Small intestine (tissue), 7 donors: ENCODE results near the gene HEPHL1. TPM values are rescaled to one million over a fixed set of nuclear protein-coding genes. Genes with fewer than 3 reads are reported as not detected.
"Not testable (repeated sequence)": the region's sequence is repeated elsewhere in the genome, so short reads cannot be mapped to it uniquely, and the experiment has no call there.

Source experiments
- DNase-seq, 2 donors: peaks; one replicate each; pipeline versions ENCODE4 v3.0.0 to v3.0.0-alpha.2; 2013
- FAIRE-seq: peaks from 2 replicates; lab custom pipeline; 2012; peaks lifted over from hg19 to GRCh38; lab: Jason Lieb, UNC
- H3K27ac ChIP-seq, 3 donors: one replicate each; pipeline ENCODE4 v1.5.1; 2013; ENCODE audit warnings: low read length in 2 of 3, mild to moderate bottlenecking in 2 of 3, control low read depth in 1 of 3, inconsistent platforms in 1 of 3, low read depth in 1 of 3, moderate library complexity in 1 of 3
- H3K27me3 ChIP-seq, 3 donors: one replicate each; pipeline ENCODE4 v1.6.1; 2013; ENCODE audit warnings: low read length in 3 of 3, inconsistent platforms in 1 of 3; ENCODE audit not compliant: control insufficient read depth in 3 of 3, insufficient read depth in 3 of 3
- H3K36me3 ChIP-seq, 3 donors: one replicate each; pipeline ENCODE4 v1.6.1; 2013; ENCODE audit warnings: low read length in 3 of 3, inconsistent platforms in 1 of 3, low read depth in 1 of 3, mild to moderate bottlenecking in 1 of 3, moderate library complexity in 1 of 3; ENCODE audit not compliant: control insufficient read depth in 3 of 3, insufficient read depth in 2 of 3
- H3K4me1 ChIP-seq, 3 donors: one replicate each; pipeline ENCODE4 v1.6.1; 2013; ENCODE audit warnings: low read length in 2 of 3, inconsistent platforms in 1 of 3, low read depth in 1 of 3, mild to moderate bottlenecking in 1 of 3, moderate library complexity in 1 of 3; ENCODE audit not compliant: control insufficient read depth in 3 of 3, insufficient read depth in 2 of 3
- H3K4me3 ChIP-seq, 3 donors: one replicate each; pipeline ENCODE4 v1.5.1; 2013; ENCODE audit warnings: low read length in 3 of 3, control low read depth in 1 of 3, inconsistent platforms in 1 of 3, low read depth in 1 of 3, mild to moderate bottlenecking in 1 of 3, moderate library complexity in 1 of 3
- H3K9me3 ChIP-seq, 2 donors: one replicate each; pipeline ENCODE4 v1.6.1; 2013; ENCODE audit warnings: low read depth in 1 of 2, low read length in 1 of 2; ENCODE audit not compliant: control insufficient read depth in 2 of 2, insufficient read depth in 1 of 2
- WGBS, 3 donors: extraction: QIAGEN DNeasy Blood & Tissue Kit; methylation state at CpG; one replicate each; pipeline ENCODE4 v1.1.7; 2013; 5-methylcytosine and 5-hydroxymethylcytosine counted together
- polyA plus RNA-seq, 4 donors: library from polyadenylated mRNA; stranded (reverse) in 3 of 4; unstranded in 1 of 4; fragments of 200-250 nt in 3 of 4; fragments of 120-200 nt in 1 of 4; gene quantifications; one replicate each; pipeline versions ENCODE4 v1.2.1 to v1.2.3, GENCODE V29; 2013
- donor health status: healthy with polysubstance abuse.
- donor health status: control.
- donor health status: control.
- donor health status: Bipolar disorder and iron deficiency.
- donor health status: healthy.

Gene HEPHL1
- polyA plus RNA-seq, 4 donors = 0.74 TPM; not detected in 3

DNA sequence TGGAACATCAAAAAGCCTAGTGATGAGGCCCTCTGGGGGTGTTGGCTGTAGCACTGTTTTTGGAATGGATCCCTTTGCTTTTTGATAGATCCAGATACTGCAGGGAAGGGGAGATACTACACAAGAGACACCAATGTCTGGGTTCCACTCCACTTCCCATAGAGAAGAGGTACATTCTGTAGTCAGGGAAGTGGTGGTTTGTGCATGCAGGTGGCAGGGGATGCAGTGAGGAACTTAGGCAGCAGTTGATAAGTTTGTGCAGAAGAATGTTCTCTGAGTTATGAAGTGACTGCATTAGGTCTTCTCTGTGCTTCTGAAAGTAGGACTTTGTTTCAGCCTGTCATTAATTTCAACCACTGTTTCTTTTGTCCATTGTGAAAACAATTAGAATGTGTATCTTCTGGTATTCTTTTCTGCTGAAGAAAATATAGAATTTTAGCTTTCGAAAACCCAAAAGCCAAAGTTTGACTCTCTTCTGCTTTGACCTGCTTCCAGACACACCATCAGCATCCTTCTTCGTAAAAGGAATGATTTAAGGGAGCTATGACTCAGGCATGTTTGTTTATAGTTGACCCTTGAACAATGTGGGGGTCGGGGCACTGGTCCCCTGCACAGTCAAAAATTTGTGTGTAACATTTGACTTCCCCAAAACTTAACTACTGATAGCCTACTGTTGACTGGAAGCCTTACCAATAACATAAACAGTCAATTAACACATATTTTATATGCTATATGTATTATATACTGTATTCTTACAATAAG lies 133.1 kb downstream of the HEPHL1 start:
- FAIRE-seq (no peak), DNase-seq (no peak)
- 66 to 68% (median 67%) methylated on average over 3 of the region's 3 CpGs for WGBS, 3 donors
- H3K27ac ChIP-seq = no peak overlapping the region
- H3K4me3 ChIP-seq = no peak overlapping the region
- H3K27me3 ChIP-seq = no peaks in the 10 kb centered on the region
- H3K36me3 ChIP-seq = peaks cover 0 to 10% (median 0%) of the 10 kb centered on the region in 3 donors
- H3K4me1 ChIP-seq = peaks cover 6 to 46% (median 25%) of the 10 kb centered on the region in 3 donors
- H3K9me3 ChIP-seq = no peaks in the 10 kb centered on the region

DNA sequence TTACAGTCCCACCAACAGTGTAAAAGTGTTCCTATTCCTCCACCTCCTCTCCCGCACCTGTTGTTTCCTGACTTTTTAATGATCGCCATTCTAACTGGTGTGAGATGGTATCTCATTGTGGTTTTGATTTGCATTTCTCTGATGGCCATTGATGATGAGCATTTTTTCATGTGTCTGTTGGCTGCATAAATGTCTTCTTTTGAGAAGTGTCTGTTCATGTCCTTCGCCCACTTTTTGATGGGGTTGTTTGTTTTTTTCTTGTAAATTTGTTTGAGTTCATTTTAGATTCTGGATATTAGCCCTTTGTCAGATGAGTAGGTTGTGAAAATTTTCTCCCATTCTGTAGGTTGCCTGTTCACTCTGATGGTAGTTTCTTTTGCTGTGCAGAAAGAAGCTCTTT lies 136.2 kb downstream of the HEPHL1 start:
- WGBS, 3 donors = 78 to 100% (median 94%) methylated on average over 2 to 3 of the region's 3 CpGs
- FAIRE-seq, H3K36me3 ChIP-seq, H3K9me3 ChIP-seq, DNase-seq, H3K27me3 ChIP-seq, H3K27ac ChIP-seq, H3K4me3 ChIP-seq: not testable (repeated sequence)
- peaks cover 0 to 20% (median 3%) of the 10 kb centered on the region in 3 donors for H3K4me1 ChIP-seq

Other genes starting within 250 kb of the HEPHL1 start
- 10 to 100 TPM in 2 of 4 donors, 1 to 10 TPM in 2; 8.5 to 32.7 (median 11.0) TPM for gene MED17, start 237.1 kb upstream of the HEPHL1 start, polyA plus RNA-seq
- 1 to 10 TPM in 2 of 4 donors, not detected in 2; 1.5 to 2.2 TPM for gene VSTM5, start 170.7 kb upstream of the HEPHL1 start, polyA plus RNA-seq
- 10 to 100 TPM in 1 of 4 donors, 1 to 10 TPM in 3; 2.4 to 21.8 (median 4.5) TPM for gene PANX1, start 107.5 kb downstream of the HEPHL1 start, polyA plus RNA-seq